K562 (cell line): ENCODE data around the gene REEP3. TPM values are rescaled to one million over a fixed set of nuclear protein-coding genes. Genes with fewer than 3 reads are reported as not detected.

Experiments used
- ATAC-seq: fragments of 200-7000 bp; cut with Tn5 transposase; 3 replicates; pipeline ENCODE4 v1.9.1; 2020; ENCODE audit warnings: moderate library complexity
- BruUV-seq: library from RNA; stranded (reverse); fragments of 400-500 nt; replicated peaks from 2 replicates; lab custom pipeline; 2021; lab: Mats Ljungman, UMichigan
- CTCF ChIA-PET: fragments of 300-600 bp; formaldehyde crosslinking; extraction: SDS; loops from one replicate; lab custom pipeline; 2021; ENCODE audit warnings: low intra/inter-chr PET ratio; lab: Yijun Ruan, JAX
- POLR2A ChIA-PET: fragments of 300-600, 350-650 bp; sonication (Branson Sonifier 250); formaldehyde crosslinking; extraction: SDS; loops from one replicate; lab custom pipeline; 2021; ENCODE audit warnings: antibody characterized with exemption, inconsistent platforms; lab: Yijun Ruan, JAX
- DNase-seq, 4 experiments: peaks; one replicate each; pipeline versions ENCODE4 v3.0.0 to v3.0.0-alpha.2; 2011 to 2018; ENCODE audit warnings: low spot score in 3 of 4, mixed read lengths in 3 of 4; ENCODE audit errors: extremely low read depth in 1 of 4
- FAIRE-seq: peaks from 2 replicates; lab custom pipeline; 2011; peaks lifted over from hg19 to GRCh38; lab: Jason Lieb, UNC
- H2AFZ ChIP-seq: 2 replicates; pipeline ENCODE4 v1.6.0; 2011; ENCODE audit warnings: low read depth, low read length, control low read depth, inconsistent platforms
- H3K27ac ChIP-seq: fragments of 200-600 bp; 3 replicates; pipeline ENCODE4 v1.8.0; 2011; ENCODE audit warnings: low read depth, mild to moderate bottlenecking, control low read depth, inconsistent platforms, low read length, moderate library complexity, mixed read lengths; ENCODE audit errors: extremely low read depth
- H3K27me3 ChIP-seq, 2 experiments: fragments of 300-600 bp in 1 of 2; 2 replicates in 1 of 2; 3 replicates in 1 of 2; pipeline versions ENCODE4 v1.6.0 to v1.8.0; 2011; ENCODE audit warnings: inconsistent platforms in 2 of 2, low read length in 2 of 2, mild to moderate bottlenecking in 1 of 2, mixed read lengths in 1 of 2, moderate library complexity in 1 of 2; ENCODE audit not compliant: control insufficient read depth in 2 of 2, insufficient read depth in 2 of 2
- H3K36me3 ChIP-seq: fragments of 300-600 bp; 3 replicates; pipeline ENCODE4 v1.8.0; 2011; ENCODE audit warnings: mild to moderate bottlenecking, low read length, inconsistent platforms; ENCODE audit not compliant: control insufficient read depth, insufficient read depth
- H3K4me1 ChIP-seq, 2 experiments: fragments of 200-600 bp in 1 of 2; replicated peaks in 1 of 2; 2 replicates in 1 of 2; 3 replicates in 1 of 2; pipeline versions ENCODE4 v1.5.1 to v1.8.0; 2011; ENCODE audit warnings: inconsistent platforms in 2 of 2, low read length in 2 of 2, mild to moderate bottlenecking in 1 of 2, mixed read lengths in 1 of 2, moderate library complexity in 1 of 2; ENCODE audit not compliant: control insufficient read depth in 2 of 2, insufficient read depth in 2 of 2
- H3K4me2 ChIP-seq: 2 replicates; pipeline ENCODE4 v1.6.1; 2011; ENCODE audit warnings: low read length, control low read depth, inconsistent platforms, mixed read lengths; ENCODE audit not compliant: insufficient read depth
- H3K4me3 ChIP-seq: fragments of 200-600 bp; sonication (generic), shearing (Covaris generic); 2 replicates; pipeline ENCODE4 v1.5.1; 2016; ENCODE audit warnings: control low read depth, inconsistent platforms
- H3K79me2 ChIP-seq: fragments of 200-600 bp; 3 replicates; pipeline ENCODE4 v1.8.0; 2011; ENCODE audit warnings: low read length, inconsistent platforms; ENCODE audit not compliant: control insufficient read depth, insufficient read depth
- H3K9ac ChIP-seq, 2 experiments: 2 replicates each; pipeline versions ENCODE4 v1.6.0 to v1.6.1; 2011; ENCODE audit warnings: low read depth in 2 of 2, low read length in 2 of 2, control low read depth in 1 of 2, inconsistent platforms in 1 of 2, mild to moderate bottlenecking in 1 of 2, mixed read lengths in 1 of 2; ENCODE audit not compliant: insufficient read depth in 1 of 2
- H3K9me1 ChIP-seq: one replicate; pipeline ENCODE4 v1.6.0; 2011; ENCODE audit warnings: inconsistent platforms, mild to moderate bottlenecking, low read length, moderate library complexity; ENCODE audit not compliant: control insufficient read depth, insufficient read depth
- H3K9me3 ChIP-seq: replicated peaks from 2 replicates; pipeline ENCODE4 v1.5.1; 2011; ENCODE audit warnings: low read depth, low read length, inconsistent platforms; ENCODE audit not compliant: control insufficient read depth, insufficient read depth
- H4K20me1 ChIP-seq: replicated peaks from 2 replicates; pipeline ENCODE4 v1.6.1; 2011; ENCODE audit warnings: low read length, inconsistent platforms, mixed read lengths; ENCODE audit not compliant: control insufficient read depth, insufficient read depth
- CXXC5 ChIP-seq: fragments of 250-450 bp; sonication (Bioruptor Pico); IDR thresholded peaks from 2 replicates; pipeline ENCODE4 v1.8.0; 2022; ENCODE audit warnings: inconsistent platforms, mild to moderate bottlenecking, moderate library complexity
- GTF2A2 ChIP-seq: IDR thresholded peaks from 2 replicates; pipeline ENCODE4 v1.6.1; 2016; ENCODE audit warnings: mild to moderate bottlenecking, missing genetic modification characterization, missing compliant biosample characterization
- HDAC2 ChIP-seq: fragments of 450-650 bp; IDR thresholded peaks from 2 replicates; pipeline ENCODE4 v1.6.1; 2016; ENCODE audit warnings: mild to moderate bottlenecking
- MLX ChIP-seq, 2 experiments: fragments of 450-650 bp in 1 of 2; sonication (generic) in 1 of 2; formaldehyde crosslinking; conservative IDR thresholded peaks; 2 replicates each; pipeline versions ENCODE4 v1.4.0 to v1.8.1; 2020 to 2022; ENCODE audit warnings: mild to moderate bottlenecking in 1 of 2, missing genetic modification reagents in 1 of 2
- NONO ChIP-seq, 2 experiments: fragments of 200-400 bp in 1 of 2; fragments of 450-650 bp in 1 of 2; formaldehyde crosslinking in 1 of 2; IDR thresholded peaks; 2 replicates each; pipeline ENCODE4 v1.6.1; 2017; ENCODE audit warnings: low read depth in 2 of 2, mild to moderate bottlenecking in 2 of 2, moderate library complexity in 2 of 2, low read length in 1 of 2
- POLR2AphosphoS5 ChIP-seq: IDR thresholded peaks from 2 replicates; pipeline ENCODE4 v1.6.1; 2011; ENCODE audit warnings: mild to moderate bottlenecking, low read depth, low read length, moderate library complexity; ENCODE audit not compliant: control insufficient read depth, insufficient read depth
- ZBTB12 ChIP-seq: fragments of 250-450 bp; sonication (Bioruptor Pico); IDR thresholded peaks from 2 replicates; pipeline ENCODE4 v1.4.0; 2020
- ZBTB8A ChIP-seq: fragments of 450-650 bp; IDR thresholded peaks from 2 replicates; pipeline ENCODE4 v1.6.1; 2018; ENCODE audit warnings: mild to moderate bottlenecking, moderate library complexity; ENCODE audit not compliant: partially characterized antibody
- ZNF140 ChIP-seq: fragments of 250-450 bp; sonication (Bioruptor Pico); IDR thresholded peaks from 2 replicates; pipeline ENCODE4 v1.8.0; 2021; ENCODE audit warnings: moderate library complexity, mild to moderate bottlenecking, inconsistent platforms
- ZSCAN29 ChIP-seq: fragments of 450-650 bp; IDR thresholded peaks from 2 replicates; pipeline ENCODE4 v1.6.1; 2017
- WGBS: fragments of 100-300 bp; shearing (Covaris generic); methylation state at CpG from one replicate; pipeline ENCODE4 v1.1.6; 2016; ENCODE audit warnings: low coverage, mixed read lengths; ENCODE audit not compliant: insufficient coverage; ENCODE audit errors: missing lambda C conversion rate; 5-methylcytosine and 5-hydroxymethylcytosine counted together
- in situ Hi-C: fragments of 300-500 bp; cut with MboI; formaldehyde crosslinking; loops from 4 replicates; pipeline ENCODE4 v1.15.0; 2018; ENCODE audit warnings: inconsistent platforms, mixed read lengths
- intact Hi-C: fragments of 100-400 bp; cut with micrococcal nuclease; formaldehyde crosslinking; loops from 2 replicates; pipeline ENCODE4 v1.14.2; 2022
- polyA plus RNA-seq, 8 experiments: library from polyadenylated mRNA; depleted of rRNA in 4 of 8; stranded (reverse) in 5 of 8; unstranded in 3 of 8; fragments of >200 nt; fragmentation: Nextera tagmentation in 2 of 8; fragmentation: Illumina TruSeq in 1 of 8; extraction: Ambion mirVana in 2 of 8; extraction: Trizol in 1 of 8; gene quantifications; 2 replicates each; pipeline versions ENCODE4 v1.2.1 to v1.2.3, GENCODE V29; 2011 to 2014; ENCODE audit warnings: inconsistent platforms in 1 of 8, missing spikeins in 1 of 8
- total RNA-seq, 7 experiments: library from RNA; depleted of rRNA in 6 of 7; stranded (reverse); fragments of >200 nt in 6 of 7; fragmentation: Illumina TruSeq in 2 of 7; extraction: Trizol in 2 of 7; gene quantifications; 2 replicates each; pipeline versions ENCODE4 v1.2.1 to v1.2.3, GENCODE V29; 2011 to 2021; ENCODE audit warnings: low replicate concordance in 1 of 7
- TF ChIP-seq, protein P1 (sequence below): fragments of 250-450 bp; sonication (Bioruptor Pico); IDR thresholded peaks from 2 replicates; pipeline ENCODE4 v1.8.0; 2021; ENCODE audit warnings: mild to moderate bottlenecking, moderate library complexity

REEP3 gene
- total and polyA plus RNA-seq, 9 of the 15 experiments (the other 6 are each of a cell fraction or from before 2014, with no cell fraction given) = 3.4 to 13.4 (median 9.2) TPM

GRCh38 chr10:63578501-63578900 lies 57.3 kb downstream of the REEP3 start:
- Histone ChIP-seq H2AFZ (no peak overlapping the region), H3K9me3 (no peaks in the 10 kb centered on the region), H3K79me2 (peaks cover 4% of the 10 kb centered on the region; the same call in 1 of the 3 replicates), H4K20me1 (no peaks in the 10 kb centered on the region), H3K9ac (no peak overlapping the region), H3K4me2 (no peak overlapping the region), H3K36me3 (peaks cover 6% of the 10 kb centered on the region; the same call in 1 of the 3 replicates), H3K27ac (no peak overlapping the region), H3K4me3 (no peak overlapping the region), H3K9me1 (no peaks in the 10 kb centered on the region), H3K27me3 (no peaks in the 10 kb centered on the region), H3K4me1 (peaks cover 4 to 6% of the 10 kb centered on the region in 2 experiments)
- TF ChIP-seq ZNF140 (no peak), ZSCAN29 (no peak), GTF2A2 (tag) (no peak), HDAC2 (no peak), ZBTB8A (no peak), NONO (IDR thresholded peaks at IDR 0.05; ENCODE audit: low read depth in 2 of 2, low read length in 1 of 2) (no peak), CXXC5 (CRISPR knock-in tag) (no peak), MLX (CRISPR knock-in tag; conservative IDR thresholded peaks at IDR 0.05) (no peak), ZBTB12 (CRISPR knock-in tag) (no peak), POLR2AphosphoS5 (no peak)
- TF ChIP-seq, protein P1, sequence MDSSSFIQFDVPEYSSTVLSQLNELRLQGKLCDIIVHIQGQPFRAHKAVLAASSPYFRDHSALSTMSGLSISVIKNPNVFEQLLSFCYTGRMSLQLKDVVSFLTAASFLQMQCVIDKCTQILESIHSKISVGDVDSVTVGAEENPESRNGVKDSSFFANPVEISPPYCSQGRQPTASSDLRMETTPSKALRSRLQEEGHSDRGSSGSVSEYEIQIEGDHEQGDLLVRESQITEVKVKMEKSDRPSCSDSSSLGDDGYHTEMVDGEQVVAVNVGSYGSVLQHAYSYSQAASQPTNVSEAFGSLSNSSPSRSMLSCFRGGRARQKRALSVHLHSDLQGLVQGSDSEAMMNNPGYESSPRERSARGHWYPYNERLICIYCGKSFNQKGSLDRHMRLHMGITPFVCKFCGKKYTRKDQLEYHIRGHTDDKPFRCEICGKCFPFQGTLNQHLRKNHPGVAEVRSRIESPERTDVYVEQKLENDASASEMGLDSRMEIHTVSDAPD (CRISPR knock-in tag) = no peak
- intact Hi-C loops (no loop called here), in situ Hi-C loops (no loop called here)
- 71% methylated on average over 7 of the region's 7 CpGs for WGBS
- no peak for FAIRE-seq
- no peak for ATAC-seq
- ChIA-PET CTCF (no interaction called here), POLR2A (no interaction called here)
- no TSS peak for BruUV-seq
- DNase-seq = no peak
